ENCODE measurements around the gene PPARG.

The PPARG gene

DNA sequence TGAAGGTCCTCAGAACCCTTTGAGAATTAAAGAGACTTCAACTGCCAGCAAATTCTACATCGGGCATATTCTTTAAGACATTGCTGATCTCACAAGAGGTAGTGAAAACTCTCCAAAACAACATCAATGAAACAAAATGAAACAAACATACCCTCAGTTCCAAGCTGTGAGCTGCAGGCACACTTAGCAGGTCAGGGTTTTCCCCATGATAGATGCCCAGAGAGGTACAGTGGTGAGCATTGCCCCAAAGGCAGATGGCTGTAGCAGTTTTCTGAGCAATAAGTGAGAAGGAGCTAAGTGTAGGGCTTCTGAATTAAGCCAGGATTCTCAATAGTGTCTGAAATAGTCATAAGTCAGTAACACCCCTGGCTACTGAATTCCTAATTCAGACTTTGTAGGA, 99.3 kb downstream of the PPARG start:
- H3K27ac ChIP-seq (ENCODE audit: low read length), result no peak overlapping the region
- H4K20me1 ChIP-seq (ENCODE audit: insufficient read depth, low read length), result no peaks in the 10 kb centered on the region
- no peaks in the 10 kb centered on the region for H3K79me2 ChIP-seq (ENCODE audit: low read length)
- no peaks in the 10 kb centered on the region for H3K4me1 ChIP-seq (ENCODE audit: low read length)
- no peak for TF ChIP-seq EZH2phosphoT487 (IDR thresholded peaks at IDR 0.05; ENCODE audit: low read length)
- no peak for TF ChIP-seq EZH2 (optimal IDR thresholded peaks at IDR 0.05; ENCODE audit: low read depth, low read length)
- TF ChIP-seq, protein P1, sequence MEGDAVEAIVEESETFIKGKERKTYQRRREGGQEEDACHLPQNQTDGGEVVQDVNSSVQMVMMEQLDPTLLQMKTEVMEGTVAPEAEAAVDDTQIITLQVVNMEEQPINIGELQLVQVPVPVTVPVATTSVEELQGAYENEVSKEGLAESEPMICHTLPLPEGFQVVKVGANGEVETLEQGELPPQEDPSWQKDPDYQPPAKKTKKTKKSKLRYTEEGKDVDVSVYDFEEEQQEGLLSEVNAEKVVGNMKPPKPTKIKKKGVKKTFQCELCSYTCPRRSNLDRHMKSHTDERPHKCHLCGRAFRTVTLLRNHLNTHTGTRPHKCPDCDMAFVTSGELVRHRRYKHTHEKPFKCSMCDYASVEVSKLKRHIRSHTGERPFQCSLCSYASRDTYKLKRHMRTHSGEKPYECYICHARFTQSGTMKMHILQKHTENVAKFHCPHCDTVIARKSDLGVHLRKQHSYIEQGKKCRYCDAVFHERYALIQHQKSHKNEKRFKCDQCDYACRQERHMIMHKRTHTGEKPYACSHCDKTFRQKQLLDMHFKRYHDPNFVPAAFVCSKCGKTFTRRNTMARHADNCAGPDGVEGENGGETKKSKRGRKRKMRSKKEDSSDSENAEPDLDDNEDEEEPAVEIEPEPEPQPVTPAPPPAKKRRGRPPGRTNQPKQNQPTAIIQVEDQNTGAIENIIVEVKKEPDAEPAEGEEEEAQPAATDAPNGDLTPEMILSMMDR (IDR thresholded peaks at IDR 0.05; ENCODE audit: low read length), result no peak
- H3F3A ChIP-seq (ENCODE audit: insufficient read depth, low read length), result no peaks in the 10 kb centered on the region
- H3K4me3 ChIP-seq (ENCODE audit: low read length), result no peak overlapping the region
- H3K4me2 ChIP-seq (ENCODE audit: low read depth, low read length), result no peak overlapping the region
- DNase-seq, result no peak
- H3K27me3 ChIP-seq (replicated peaks; ENCODE audit: insufficient read depth, low read length), result no peaks in the 10 kb centered on the region
- no peaks in the 10 kb centered on the region for H3K36me3 ChIP-seq (replicated peaks; ENCODE audit: insufficient read depth, low read length)
- no peaks in the 10 kb centered on the region for H3K9me2 ChIP-seq (replicated peaks; ENCODE audit: insufficient read depth, low read length)
- H3K9me3 ChIP-seq (replicated peaks; ENCODE audit: insufficient read depth, low read length), result no peaks in the 10 kb centered on the region
- no peak overlapping the region for H2AFZ ChIP-seq (ENCODE audit: low read length)
- H3K9ac ChIP-seq (ENCODE audit: low read length), result no peak overlapping the region

DNA sequence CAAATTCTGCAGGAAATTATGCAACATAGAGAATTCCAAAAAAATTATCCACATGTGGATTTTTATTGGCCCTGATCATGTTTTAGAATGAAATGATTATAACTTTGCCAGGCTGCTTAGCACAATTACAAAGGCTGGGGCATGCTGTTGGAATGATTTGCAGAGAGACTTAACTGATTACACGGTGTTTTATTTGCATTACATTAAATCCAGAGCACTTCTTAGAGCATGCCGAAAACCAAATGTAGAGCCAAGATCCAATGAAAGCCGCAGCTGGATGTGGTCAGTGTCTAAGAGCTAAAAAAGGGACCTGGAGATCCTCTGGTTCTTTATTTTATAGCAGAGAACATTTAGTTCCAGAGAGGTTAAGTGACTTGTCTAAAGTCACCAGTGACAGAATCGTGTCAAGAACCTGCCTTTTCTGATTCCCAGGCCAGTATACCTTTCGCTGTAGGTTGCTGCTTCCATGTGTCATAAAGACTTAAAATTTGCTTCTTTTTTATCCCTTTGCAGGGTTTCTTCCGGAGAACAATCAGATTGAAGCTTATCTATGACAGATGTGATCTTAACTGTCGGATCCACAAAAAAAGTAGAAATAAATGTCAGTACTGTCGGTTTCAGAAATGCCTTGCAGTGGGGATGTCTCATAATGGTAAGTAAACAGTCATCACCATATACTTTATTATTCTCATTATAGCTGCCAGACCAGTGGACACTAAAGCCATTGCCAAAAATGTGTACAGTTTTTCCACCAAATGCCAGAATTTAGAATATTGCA, 103.4 kb downstream of the PPARG start:
- Histone ChIP-seq H3K4me1 (ENCODE audit: low read length) (no peaks in the 10 kb centered on the region), H4K20me1 (ENCODE audit: insufficient read depth, low read length) (no peaks in the 10 kb centered on the region), H3K36me3 (replicated peaks; ENCODE audit: insufficient read depth, low read length) (no peaks in the 10 kb centered on the region), H2AFZ (ENCODE audit: low read length) (no peak overlapping the region), H3F3A (ENCODE audit: insufficient read depth, low read length) (no peaks in the 10 kb centered on the region), H3K9me3 (replicated peaks; ENCODE audit: insufficient read depth, low read length) (no peaks in the 10 kb centered on the region), H3K4me3 (ENCODE audit: low read length) (no peak overlapping the region), H3K9ac (ENCODE audit: low read length) (no peak overlapping the region), H3K27me3 (replicated peaks; ENCODE audit: insufficient read depth, low read length) (no peaks in the 10 kb centered on the region), H3K79me2 (ENCODE audit: low read length) (no peaks in the 10 kb centered on the region), H3K4me2 (ENCODE audit: low read depth, low read length) (no peak overlapping the region), H3K9me2 (replicated peaks; ENCODE audit: insufficient read depth, low read length) (no peaks in the 10 kb centered on the region), H3K27ac (ENCODE audit: low read length) (no peak overlapping the region)
- no peak for TF ChIP-seq EZH2phosphoT487 (IDR thresholded peaks at IDR 0.05; ENCODE audit: low read length)
- no peak for TF ChIP-seq EZH2 (optimal IDR thresholded peaks at IDR 0.05; ENCODE audit: low read depth, low read length)
- TF ChIP-seq, protein P1 (IDR thresholded peaks at IDR 0.05; ENCODE audit: low read length), result no peak
- DNase-seq, result no peak

GRCh38 chr3:12393894-12394293, 105.0 kb downstream of the PPARG start:
- Histone ChIP-seq H3K36me3 (replicated peaks; ENCODE audit: insufficient read depth, low read length) (no peaks in the 10 kb centered on the region), H3K4me1 (ENCODE audit: low read length) (no peaks in the 10 kb centered on the region), H3K27ac (ENCODE audit: low read length) (no peak overlapping the region), H3K9me2 (replicated peaks; ENCODE audit: insufficient read depth, low read length) (no peaks in the 10 kb centered on the region), H3K4me2 (ENCODE audit: low read depth, low read length) (no peak overlapping the region), H3K27me3 (replicated peaks; ENCODE audit: insufficient read depth, low read length) (no peaks in the 10 kb centered on the region), H3K79me2 (ENCODE audit: low read length) (no peaks in the 10 kb centered on the region), H3K9ac (ENCODE audit: low read length) (no peak overlapping the region), H2AFZ (ENCODE audit: low read length) (no peak overlapping the region), H3K4me3 (ENCODE audit: low read length) (no peak overlapping the region), H3K9me3 (replicated peaks; ENCODE audit: insufficient read depth, low read length) (no peaks in the 10 kb centered on the region), H3F3A (ENCODE audit: insufficient read depth, low read length) (no peaks in the 10 kb centered on the region), H4K20me1 (ENCODE audit: insufficient read depth, low read length) (no peaks in the 10 kb centered on the region)
- no peak for DNase-seq
- TF ChIP-seq EZH2 (optimal IDR thresholded peaks at IDR 0.05; ENCODE audit: low read depth, low read length) (no peak), EZH2phosphoT487 (IDR thresholded peaks at IDR 0.05; ENCODE audit: low read length) (no peak)
- TF ChIP-seq, protein P1 (IDR thresholded peaks at IDR 0.05; ENCODE audit: low read length), result no peak

Data from MM.1S (cell line).